NB4 (cell line): ENCODE data around the gene PPP4R2.

Source experiments
- DNase-seq: peaks from one replicate; pipeline ENCODE4 v3.0.0; 2010; ENCODE audit warnings: low read depth
- H3K4me3 ChIP-seq: one replicate; pipeline ENCODE4 v1.5.1; 2011; ENCODE audit warnings: mild to moderate bottlenecking, low read depth, low read length, moderate library complexity
- CTCF ChIP-seq: IDR thresholded peaks from one replicate; pipeline ENCODE4 v1.5.1; 2012; ENCODE audit warnings: low read depth, low read length
- MYC ChIP-seq: IDR thresholded peaks from 2 replicates; pipeline ENCODE4 v1.6.1; 2011; ENCODE audit warnings: low read depth, low read length
- POLR2A ChIP-seq: IDR thresholded peaks from 2 replicates; pipeline ENCODE4 v1.6.1; 2011; ENCODE audit warnings: mild to moderate bottlenecking; ENCODE audit not compliant: insufficient read length; ENCODE audit errors: extremely low read depth
- TF ChIP-seq, protein P1 (sequence below): IDR thresholded peaks from 2 replicates; pipeline ENCODE4 v1.6.1; 2011; ENCODE audit warnings: low read depth, low read length

Gene PPP4R2, protein sequence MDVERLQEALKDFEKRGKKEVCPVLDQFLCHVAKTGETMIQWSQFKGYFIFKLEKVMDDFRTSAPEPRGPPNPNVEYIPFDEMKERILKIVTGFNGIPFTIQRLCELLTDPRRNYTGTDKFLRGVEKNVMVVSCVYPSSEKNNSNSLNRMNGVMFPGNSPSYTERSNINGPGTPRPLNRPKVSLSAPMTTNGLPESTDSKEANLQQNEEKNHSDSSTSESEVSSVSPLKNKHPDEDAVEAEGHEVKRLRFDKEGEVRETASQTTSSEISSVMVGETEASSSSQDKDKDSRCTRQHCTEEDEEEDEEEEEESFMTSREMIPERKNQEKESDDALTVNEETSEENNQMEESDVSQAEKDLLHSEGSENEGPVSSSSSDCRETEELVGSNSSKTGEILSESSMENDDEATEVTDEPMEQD

DNA sequence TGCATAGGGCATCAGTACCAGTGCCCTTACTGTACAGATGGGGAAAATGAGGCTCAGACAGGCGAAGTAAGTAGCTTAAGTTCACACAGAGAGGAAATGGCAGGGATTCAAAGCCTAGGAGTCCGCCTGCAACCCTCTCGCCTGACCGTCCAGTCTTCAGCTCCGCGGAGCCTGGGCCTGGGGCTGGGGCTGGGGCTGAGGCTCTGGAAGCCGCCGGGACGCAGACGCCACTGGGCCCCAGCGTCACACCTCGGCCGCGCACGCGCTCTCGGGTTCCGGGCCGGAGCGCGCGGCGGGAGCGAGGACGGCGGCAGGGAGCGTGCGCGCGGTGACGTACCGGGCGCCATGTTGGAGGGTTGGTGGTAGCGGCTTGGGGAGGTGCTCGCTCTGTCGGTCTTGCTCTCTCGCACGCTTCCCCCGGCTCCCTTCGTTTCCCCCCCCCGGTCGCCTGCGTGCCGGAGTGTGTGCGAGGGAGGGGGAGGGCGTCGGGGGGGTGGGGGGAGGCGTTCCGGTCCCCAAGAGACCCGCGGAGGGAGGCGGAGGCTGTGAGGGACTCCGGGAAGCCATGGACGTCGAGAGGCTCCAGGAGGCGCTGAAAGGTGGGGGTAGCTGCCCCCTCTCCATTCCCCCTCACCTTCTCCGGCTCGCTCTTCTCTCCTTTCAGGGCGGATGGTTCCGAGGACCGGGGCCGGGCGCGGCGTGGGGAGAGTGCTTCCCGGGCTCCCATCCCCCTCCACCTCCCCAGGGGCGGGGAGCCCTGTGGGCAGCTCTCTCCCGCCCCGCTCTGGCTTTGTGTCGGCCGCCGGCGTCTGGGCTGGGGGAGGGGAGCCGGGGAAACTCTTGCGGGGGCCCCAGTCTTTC lies at the start of gene PPP4R2:
Gene PPP4R2, plus strand, starts transcription at position 339 of the 861 bp plus-strand sequence. Its CDS starts 227 bp downstream, at position 566.
- TF ChIP-seq POLR2A (peak; percentile 95), CTCF (no peak), MYC (peak; percentile 55)
- TF ChIP-seq, protein P1, sequence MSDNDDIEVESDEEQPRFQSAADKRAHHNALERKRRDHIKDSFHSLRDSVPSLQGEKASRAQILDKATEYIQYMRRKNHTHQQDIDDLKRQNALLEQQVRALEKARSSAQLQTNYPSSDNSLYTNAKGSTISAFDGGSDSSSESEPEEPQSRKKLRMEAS: peak; percentile 28; the same call in 1 of the 2 replicates
- H3K4me3 ChIP-seq: peak within 1 kb of the TSS; percentile 99
- peak; percentile 94 for DNase-seq

DNA sequence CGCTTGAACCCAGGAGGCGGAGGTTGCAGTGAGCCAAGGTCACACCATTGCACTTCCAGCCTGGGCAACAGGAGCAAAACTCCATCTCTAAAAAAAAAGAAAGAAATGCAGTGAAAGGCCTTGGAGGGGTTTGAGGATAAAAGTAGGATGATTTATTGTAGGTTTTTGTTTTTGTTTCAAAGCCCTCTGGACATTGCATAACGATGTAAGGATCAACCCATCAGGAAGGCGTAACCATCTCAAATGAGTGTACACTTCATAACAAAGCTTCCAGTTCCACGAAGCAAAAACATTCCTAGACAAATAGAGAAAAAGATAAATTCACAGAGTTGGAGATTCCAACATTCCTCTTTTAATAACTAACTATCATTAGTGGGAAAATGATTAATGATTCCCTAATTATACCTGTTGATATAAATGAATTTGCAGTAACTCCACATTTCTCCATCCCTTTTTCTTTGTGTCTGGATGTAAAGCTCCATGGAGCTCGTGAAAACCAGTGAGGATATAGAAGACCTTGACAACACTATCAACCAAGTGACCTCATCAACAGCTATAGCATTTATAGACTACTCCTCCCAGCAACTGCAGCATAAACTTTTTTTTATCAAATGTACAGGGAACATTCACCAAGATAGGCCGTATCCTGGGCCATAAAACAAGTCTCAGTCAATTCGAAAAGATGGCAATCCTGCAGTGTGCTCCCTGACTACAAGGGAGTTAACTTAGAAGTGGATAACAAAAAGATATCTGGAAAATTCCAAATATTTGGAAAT lies 48.7 kb upstream of the PPP4R2 start:
- DNase-seq: no peak
- TF ChIP-seq, protein P1: no peak
- TF ChIP-seq MYC (no peak), POLR2A (no peak), CTCF (no peak)
- H3K4me3 ChIP-seq: no peak overlapping the region

DNA sequence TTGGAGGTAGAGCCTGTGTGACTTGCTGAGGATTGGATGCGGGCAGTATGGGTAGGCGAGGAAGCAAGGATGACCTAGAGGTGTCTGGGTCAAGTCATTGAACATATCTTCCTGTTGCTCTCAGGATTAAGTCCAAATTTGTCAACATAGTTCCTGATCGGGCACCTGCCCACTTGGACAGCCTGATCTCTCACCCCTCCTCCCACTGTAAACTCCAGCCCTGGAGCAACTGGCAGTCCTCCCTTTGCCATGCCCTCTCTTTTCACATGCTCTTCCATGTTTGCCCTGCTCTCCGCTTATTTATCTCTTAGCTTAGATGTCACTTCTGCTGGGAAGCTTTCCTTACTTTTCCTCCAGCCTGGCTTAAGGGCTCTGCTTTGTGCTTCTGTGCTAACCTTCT lies 47.6 kb upstream of the PPP4R2 start:
- TF ChIP-seq POLR2A: no peak
- TF ChIP-seq CTCF: no peak
- TF ChIP-seq, protein P1: no peak
- TF ChIP-seq MYC: no peak

GRCh38 chr3:72950372-72950771 lies 46.2 kb upstream of the PPP4R2 start:
- no peak for DNase-seq
- no peak overlapping the region for H3K4me3 ChIP-seq
- TF ChIP-seq, protein P1: no peak
- no peak for TF ChIP-seq CTCF
- TF ChIP-seq MYC: no peak
- TF ChIP-seq POLR2A: no peak

More for the DNA sequence above, 47.6 kb upstream of the PPP4R2 start:
- DNase-seq: no peak
- H3K4me3 ChIP-seq: no peak overlapping the region

GRCh38 chr3:72950801-72951200 lies 45.8 kb upstream of the PPP4R2 start:
- DNase-seq: no peak

More at GRCh38 chr3:72950801-72951200, 45.8 kb upstream of the PPP4R2 start:
- no peak overlapping the region for H3K4me3 ChIP-seq
- TF ChIP-seq CTCF (no peak), POLR2A (no peak), MYC (no peak)
- TF ChIP-seq, protein P1: no peak
